ENCODE measurements around the gene PODXL2.

GRCh38 chr3:127671523-127672428, 42.8 kb downstream of the PODXL2 start:
- TF ChIP-seq REST (IDR thresholded peaks at IDR 0.05; ENCODE audit: unreplicated experiment) (no peak), CTCF (conservative IDR thresholded peaks at IDR 0.05; ENCODE audit: low read depth in 2 of 2) (no peak), EZH2 (IDR thresholded peaks at IDR 0.05; ENCODE audit: low read depth, unreplicated experiment) (no peak), STAT1 (IDR thresholded peaks at IDR 0.05; ENCODE audit: unreplicated experiment) (no peak), POLR2AphosphoS5 (IDR thresholded peaks at IDR 0.05; ENCODE audit: low read depth) (no peak; the same call in 1 of the 2 replicates), ETS1 (IDR thresholded peaks at IDR 0.05) (no peak; the same call in 1 of the 2 replicates), JUNB (IDR thresholded peaks at IDR 0.05; ENCODE audit: unreplicated experiment) (no peak), ZNF462 (CRISPR knock-in tag; IDR thresholded peaks at IDR 0.05) (no peak), EZH2phosphoT487 (IDR thresholded peaks at IDR 0.05; ENCODE audit: unreplicated experiment) (no peak), CREB1 (CRISPR knock-in tag; IDR thresholded peaks at IDR 0.05; ENCODE audit: low read depth) (peak; percentile 64), NANOG (IDR thresholded peaks at IDR 0.05; ENCODE audit: borderline replicate concordance) (no peak), ZNF331 (CRISPR knock-in tag; IDR thresholded peaks at IDR 0.05; ENCODE audit: low read depth) (no peak)
